Amniotic stem cell (primary cell): Measurements from ENCODE around the gene APH1A.
"Not testable (repeated sequence)": the region's sequence is repeated elsewhere in the genome, so short reads cannot be mapped to it uniquely, and the experiment has no call there.

Experiments
- DNase-seq: peaks from one replicate; lab custom pipeline; 2025; lab: John Stamatoyannopoulos, UW

The APH1A gene

GRCh38 chr1:150268705-150269403 is at the start of gene APH1A:
APH1A (minus strand) TSS chr1:150269016; CDS start chr1:150268810, 206 bp downstream.
- peak; percentile 95 for DNase-seq

- DNase-seq, result not testable (repeated sequence)
Measured at GRCh38 chr1:150314691-150315090, 45.9 kb upstream of the APH1A start.

DNA sequence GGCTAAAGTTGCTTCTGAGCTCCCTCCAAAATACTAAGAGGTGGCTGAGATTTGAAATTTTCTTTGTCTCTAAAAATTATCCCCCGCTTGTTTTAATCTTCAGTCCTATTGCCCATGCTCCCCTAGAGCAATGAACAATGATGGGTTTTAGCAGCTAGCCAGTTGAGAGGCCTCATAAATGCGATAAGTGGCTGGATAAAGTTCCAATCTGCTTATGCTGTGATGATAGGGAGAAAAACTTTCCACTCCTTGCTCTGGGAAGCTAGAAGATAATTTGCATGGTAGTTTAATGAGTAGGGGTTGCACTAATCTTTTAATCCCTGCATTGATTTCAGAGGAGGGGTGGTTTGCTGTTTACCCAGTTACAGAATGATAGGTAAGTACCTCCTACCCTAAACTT is 42.9 kb upstream of the APH1A start:
- DNase-seq, result no peak

DNA sequence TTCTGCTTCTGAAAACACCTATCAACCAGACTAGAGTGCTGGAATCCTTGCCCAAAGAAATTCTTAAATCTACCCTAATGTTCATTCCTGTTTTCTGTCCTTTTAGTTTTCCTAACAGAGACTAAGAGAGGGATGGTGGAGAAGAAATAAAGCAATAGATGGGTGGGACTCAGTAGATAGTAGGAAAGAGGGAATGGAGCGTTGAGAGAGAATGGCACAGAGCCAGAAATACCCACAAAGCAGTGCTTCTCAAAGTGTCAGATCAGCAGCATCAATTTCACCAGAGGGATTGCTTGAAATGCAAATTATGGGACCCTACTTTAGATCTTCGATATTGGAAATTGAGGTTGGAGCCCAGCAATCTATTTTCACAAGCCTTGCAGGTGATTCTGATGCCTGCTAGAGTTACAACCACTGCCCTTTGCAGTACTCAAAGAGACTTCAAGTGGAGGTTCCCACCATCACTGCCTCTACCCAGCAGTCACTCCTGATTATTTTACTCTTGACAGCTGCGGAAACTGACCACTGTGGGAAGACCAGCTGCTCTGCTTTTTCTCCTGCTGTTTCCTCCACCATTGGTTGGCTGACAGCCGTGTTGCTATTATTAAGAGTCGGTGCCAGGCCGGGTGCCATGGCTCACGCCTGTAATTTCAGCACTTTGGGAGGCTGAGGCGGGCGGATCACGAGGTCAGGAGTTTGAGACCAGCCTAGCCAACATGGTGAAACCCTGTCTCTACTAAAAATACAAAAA is 41.1 kb upstream of the APH1A start:
- no peak for DNase-seq

DNA sequence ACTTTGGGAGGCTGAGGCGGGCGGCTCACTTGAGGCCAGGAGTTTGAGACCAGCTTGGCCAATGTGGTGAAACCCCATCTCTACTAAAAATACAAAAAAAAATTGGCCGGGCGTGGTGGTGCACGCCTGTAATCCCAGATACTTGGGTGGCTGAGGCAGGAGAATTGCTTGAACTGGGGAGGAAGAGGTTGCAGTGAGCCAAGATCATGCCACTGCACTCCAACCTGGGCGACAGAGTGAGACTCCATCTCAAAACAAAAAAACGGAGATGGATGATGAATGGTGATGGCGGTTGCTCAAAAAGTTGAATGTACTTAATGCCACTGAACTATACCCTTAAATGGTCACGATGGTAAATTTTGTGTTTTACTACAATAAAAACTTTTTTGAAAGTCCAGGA is 39.8 kb upstream of the APH1A start:
- not testable (repeated sequence) for DNase-seq

DNA sequence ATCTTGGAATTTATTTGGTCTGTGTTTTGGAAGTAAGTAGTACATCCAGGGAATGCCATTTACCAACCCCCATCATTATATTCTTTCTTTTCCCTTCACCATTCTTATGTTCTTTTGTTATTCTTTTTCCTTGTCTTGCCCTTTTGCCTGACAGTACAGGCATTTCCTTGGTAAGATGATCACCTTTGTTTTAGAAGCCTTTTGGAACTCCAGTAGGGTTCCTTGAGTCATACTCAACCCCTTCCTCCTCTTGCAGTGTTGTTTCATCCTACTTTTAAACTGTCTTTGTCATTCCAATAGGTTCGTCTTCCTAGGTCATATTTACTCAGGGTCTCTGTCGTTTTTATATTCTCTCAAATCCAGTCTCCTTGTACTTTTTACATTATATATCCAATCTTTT is 34.1 kb upstream of the APH1A start:
- DNase-seq, result no peak

DNA sequence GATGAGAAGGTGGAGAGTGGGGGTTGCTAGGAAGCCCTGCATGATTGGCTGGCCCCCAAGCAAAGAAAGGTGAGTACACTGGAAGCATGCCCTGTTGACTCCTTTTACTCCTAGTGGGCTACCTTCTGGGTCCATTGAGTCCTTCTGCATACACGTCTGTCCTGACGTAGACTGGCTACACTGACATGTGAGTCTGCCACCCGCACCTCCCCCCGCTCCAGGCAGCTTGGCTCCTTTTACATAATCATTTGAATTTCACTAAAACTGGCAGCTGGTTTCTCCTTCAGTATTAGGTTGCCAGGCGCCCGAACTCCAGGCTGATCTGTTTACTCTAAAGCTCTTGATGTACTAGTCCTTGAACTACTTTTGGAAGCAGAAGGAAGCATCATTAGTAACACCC is 33.5 kb upstream of the APH1A start:
- DNase-seq, result no peak

DNA sequence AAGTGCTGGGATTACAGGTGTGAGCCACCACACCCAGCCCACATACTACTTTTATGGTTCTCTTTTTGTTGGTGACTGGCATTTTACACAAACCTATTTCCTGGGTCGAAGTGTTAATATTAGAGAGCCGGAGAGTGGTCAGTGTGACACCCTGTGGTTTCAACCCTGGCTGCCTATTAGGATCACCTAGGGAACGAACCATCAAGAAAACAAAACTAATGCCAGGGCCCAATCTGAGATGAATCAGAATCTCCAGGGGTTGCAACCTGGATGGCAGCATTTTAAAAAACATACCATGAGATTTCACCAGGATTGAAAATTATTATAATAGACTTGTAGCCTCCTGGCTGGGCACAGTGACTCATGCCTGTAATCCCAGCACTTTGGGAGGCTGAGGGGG is 30.9 kb upstream of the APH1A start:
- no peak for DNase-seq

DNA sequence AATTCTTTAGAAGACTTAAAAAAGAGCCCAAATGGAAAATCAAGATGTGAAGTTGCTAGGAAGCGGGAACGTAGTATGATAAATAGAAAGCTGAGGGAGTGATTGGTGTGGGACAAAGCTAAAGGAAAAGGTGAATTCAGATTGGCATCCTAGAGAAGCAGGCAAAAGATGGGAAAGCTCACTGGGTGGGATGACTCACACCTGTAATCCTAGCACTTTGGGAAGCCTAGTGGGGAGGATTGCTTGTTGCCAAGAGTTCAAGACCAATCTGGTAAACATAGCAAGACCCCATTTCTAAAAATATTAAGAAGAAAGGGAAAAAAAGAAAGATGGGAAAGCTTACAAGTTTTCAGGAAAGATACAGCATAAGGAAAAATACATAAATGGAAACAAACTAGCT is 26.7 kb upstream of the APH1A start:
- DNase-seq, result no peak

DNA sequence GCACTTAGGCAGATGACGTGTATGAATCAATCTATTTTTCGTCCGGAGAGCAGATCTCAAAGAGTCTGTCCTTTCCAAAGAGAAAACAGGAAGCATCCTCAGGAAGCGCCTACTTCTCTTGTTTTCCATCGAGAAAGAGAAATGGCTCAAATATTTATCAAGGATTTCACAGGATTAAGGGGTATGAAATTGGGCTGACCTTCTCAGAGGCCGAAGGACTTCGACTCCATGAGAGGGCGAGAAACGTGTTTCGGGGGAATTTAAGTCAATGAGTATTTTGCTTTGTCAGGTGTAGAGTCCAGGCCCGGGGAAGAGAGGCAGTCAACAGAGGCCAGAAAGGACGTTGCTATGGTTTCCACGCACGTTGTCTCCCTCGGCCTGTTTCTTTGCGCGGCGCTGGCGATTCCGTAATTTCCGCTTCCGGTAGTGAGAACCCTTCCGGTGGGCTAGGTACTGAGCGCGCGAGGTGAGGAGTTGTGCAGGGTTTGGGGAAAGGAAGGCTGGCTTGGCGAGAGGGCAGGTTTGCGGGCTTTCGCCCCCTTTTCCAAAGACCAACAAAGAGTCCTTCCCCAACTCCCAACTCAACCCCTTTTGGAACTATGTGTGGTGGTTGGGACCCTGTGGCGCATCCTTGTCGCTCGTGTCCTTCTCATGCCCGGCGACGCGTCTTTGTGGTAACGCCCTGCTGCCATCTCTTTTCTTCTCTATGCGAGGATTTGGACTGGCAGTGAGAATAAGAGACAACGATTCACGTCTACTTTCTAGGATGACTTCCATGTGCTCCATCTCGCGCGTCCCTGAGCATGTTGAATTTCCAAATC is 24.8 kb upstream of the APH1A start, which contains the start of gene MRPS21:
Gene MRPS21 (plus strand): TSS at position 429 of the 821 bp plus-strand sequence. CDS start 506 bp downstream, outside the sequence.
- peak; percentile 84 for DNase-seq

DNA sequence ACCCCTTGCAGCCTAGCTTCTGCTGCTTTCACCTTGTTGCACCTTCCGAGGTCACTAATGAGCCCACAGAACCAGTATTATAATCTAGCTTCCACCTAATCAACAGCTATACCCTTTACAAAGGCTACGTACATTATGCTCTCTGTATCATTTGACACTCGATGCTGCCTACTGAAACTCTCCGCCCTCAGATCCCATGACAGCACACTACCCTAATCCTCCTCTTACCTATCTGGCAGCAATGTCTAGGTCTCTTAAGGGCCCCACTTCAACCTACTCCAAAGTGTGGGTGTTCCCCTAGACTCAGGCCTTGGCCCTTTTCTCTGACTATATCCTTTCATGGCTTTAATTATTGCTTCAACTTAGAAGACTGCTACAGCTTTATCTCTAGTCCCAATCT is 20.0 kb upstream of the APH1A start:
- DNase-seq, result no peak

GRCh38 chr1:150288382-150288781 is 19.6 kb upstream of the APH1A start:
- DNase-seq, result no peak

DNA sequence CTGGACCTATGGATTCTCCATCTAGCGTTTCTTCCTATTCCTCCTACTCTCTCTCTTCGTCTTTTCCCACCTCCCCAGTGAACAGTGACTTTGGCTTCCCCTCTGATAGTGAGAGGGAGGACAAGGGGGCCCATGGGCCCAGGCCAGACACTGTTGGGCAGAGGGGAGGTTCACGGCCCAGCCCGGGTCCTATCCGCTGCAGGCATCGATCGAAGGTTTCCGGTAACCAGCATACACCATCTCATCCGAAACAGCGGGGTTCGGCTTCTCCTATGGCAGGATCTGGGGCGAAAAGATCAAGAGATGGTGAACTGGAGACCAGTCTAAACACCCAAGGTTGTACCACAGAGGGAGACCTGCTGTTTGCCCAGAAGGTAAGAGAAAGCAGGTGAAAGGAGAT is 14.4 kb upstream of the APH1A start:
- DNase-seq, result no peak

DNA sequence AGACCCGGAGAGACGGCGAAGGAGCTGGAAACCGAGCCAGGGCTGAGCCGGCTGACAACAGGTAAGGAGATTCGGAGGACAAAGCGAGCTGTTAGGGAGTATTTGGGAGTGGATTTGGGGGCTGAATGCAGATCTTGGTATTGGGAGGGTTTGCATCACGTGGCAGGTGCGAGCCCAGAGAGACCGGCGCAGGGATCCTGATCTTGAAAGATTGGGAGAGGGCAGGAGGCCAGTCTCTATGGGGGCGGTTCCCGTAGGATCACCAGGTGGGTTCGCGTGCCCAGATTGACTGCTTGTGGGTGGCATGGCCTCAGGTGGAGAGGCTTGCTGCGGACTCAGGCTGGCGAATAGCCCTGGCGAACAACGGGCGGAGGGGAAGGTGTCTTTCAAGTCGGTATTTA is 13.7 kb upstream of the APH1A start:
- no peak for DNase-seq

GRCh38 chr1:150281758-150282557 is 13.1 kb upstream of the APH1A start, which contains the start of gene CIART:
CIART (plus strand) TSS chr1:150282554; CDS start chr1:150283268, 714 bp downstream.
- peak; percentile 98 for DNase-seq

- no peak for DNase-seq
Measured at GRCh38 chr1:150281221-150281757, 12.5 kb upstream of the APH1A start.

- DNase-seq, result no peak
Measured at GRCh38 chr1:150280138-150280707, 11.4 kb upstream of the APH1A start.

GRCh38 chr1:150273311-150273710 is 4.5 kb upstream of the APH1A start:
- DNase-seq, result no peak

GRCh38 chr1:150271291-150271959 is 2.6 kb upstream of the APH1A start:
- DNase-seq, result no peak

DNA sequence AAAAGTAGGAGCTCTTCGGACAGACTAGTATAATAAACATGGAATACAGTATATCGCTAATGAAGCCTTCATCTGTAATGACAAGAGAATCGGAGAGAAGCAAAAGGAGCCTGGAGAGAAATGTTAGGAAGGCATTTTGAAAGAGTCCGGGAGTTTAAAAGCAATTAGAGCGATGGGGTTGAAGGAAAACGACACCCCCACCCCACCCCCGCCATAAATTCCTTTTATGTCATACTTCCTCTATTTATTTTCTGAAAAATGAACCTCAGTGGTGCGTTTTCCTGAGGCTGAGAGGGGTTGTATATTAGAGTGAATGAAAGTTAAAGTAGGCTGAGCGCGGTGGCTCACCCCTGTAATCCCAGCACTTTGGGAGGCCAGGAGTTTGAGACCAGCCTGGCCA is 635 bp upstream of the APH1A start:
- no peak for DNase-seq

- no peak for DNase-seq
Measured at GRCh38 chr1:150268340-150268704, 494 bp downstream of the APH1A start.
